Measurements from ENCODE around the gene PTPRN2. TPM values are rescaled to one million over a fixed set of nuclear protein-coding genes. Genes with fewer than 3 reads are reported as not detected.
"Not testable (repeated sequence)": the region's sequence is repeated elsewhere in the genome, so short reads cannot be mapped to it uniquely, and the experiment has no call there.

The PTPRN2 gene
- total RNA-seq, 1 donor from 2014 or later = 15.4 TPM

DNA sequence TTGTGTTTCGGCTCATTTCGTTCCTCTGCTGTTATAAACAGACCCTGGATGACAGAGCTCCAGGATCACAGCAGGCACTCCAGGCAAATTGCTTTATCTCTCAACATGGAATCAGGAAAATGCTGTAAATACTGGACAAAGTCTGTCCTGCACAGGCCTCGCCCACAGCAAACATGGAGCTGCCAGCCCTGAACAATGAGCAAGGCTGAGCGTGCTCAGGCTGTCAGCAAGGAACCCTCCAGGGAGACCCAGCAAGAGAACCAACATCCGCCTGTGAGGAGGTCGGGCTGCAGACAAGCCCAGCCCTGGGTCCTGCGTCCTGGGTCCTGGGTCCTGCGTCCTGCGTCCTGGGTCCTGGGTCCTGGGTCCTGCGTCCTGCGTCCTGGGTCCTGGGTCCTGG, 180.8 kb downstream of the PTPRN2 start:
- H3K27me3 Mint-ChIP-seq = no peaks in the 10 kb centered on the region
- no peak for DNase-seq (ENCODE audit: extremely low spot score, unreplicated experiment)
- TF ChIP-seq, protein P1, sequence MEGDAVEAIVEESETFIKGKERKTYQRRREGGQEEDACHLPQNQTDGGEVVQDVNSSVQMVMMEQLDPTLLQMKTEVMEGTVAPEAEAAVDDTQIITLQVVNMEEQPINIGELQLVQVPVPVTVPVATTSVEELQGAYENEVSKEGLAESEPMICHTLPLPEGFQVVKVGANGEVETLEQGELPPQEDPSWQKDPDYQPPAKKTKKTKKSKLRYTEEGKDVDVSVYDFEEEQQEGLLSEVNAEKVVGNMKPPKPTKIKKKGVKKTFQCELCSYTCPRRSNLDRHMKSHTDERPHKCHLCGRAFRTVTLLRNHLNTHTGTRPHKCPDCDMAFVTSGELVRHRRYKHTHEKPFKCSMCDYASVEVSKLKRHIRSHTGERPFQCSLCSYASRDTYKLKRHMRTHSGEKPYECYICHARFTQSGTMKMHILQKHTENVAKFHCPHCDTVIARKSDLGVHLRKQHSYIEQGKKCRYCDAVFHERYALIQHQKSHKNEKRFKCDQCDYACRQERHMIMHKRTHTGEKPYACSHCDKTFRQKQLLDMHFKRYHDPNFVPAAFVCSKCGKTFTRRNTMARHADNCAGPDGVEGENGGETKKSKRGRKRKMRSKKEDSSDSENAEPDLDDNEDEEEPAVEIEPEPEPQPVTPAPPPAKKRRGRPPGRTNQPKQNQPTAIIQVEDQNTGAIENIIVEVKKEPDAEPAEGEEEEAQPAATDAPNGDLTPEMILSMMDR (conservative IDR thresholded peaks at IDR 0.05) = no peak
- peaks cover 12% of the 10 kb centered on the region for H3K4me1 Mint-ChIP-seq (ENCODE audit: unreplicated experiment)
- no peaks in the 10 kb centered on the region for H3K36me3 Mint-ChIP-seq
- H3K4me3 Mint-ChIP-seq = peak overlapping the region; percentile 9
- peak overlapping the region; percentile 48 for H3K27ac Mint-ChIP-seq
- no peaks in the 10 kb centered on the region for H3K9me3 Mint-ChIP-seq

DNA sequence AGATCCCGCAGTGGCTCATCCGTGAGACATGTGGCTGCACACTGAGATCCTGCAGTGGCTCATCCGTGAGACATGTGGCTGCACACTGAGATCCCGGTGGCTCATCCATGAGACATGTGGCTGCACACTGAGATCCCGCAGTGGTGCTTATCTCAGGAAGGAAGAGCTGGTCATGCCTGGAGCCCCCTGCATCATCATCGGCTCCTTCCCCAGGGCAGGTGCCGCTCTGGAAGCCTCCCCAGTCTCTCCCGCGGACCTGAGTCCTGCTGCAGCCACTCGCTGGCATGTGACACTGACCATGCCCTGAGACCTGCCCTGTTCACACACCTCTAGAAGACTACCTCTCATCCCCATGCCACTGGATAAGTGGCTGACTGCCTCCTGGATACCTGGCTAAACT, 181.3 kb downstream of the PTPRN2 start:
- Mint-ChIP-seq H3K4me3 (peak overlapping the region; percentile 9), H3K27me3 (no peaks in the 10 kb centered on the region), H3K4me1 (ENCODE audit: unreplicated experiment) (peaks cover 16% of the 10 kb centered on the region), H3K36me3 (no peaks in the 10 kb centered on the region), H3K27ac (peak overlapping the region; percentile 48), H3K9me3 (no peaks in the 10 kb centered on the region)
- TF ChIP-seq, protein P1 (conservative IDR thresholded peaks at IDR 0.05) = no peak
- no peak for DNase-seq (ENCODE audit: extremely low spot score, unreplicated experiment)

DNA sequence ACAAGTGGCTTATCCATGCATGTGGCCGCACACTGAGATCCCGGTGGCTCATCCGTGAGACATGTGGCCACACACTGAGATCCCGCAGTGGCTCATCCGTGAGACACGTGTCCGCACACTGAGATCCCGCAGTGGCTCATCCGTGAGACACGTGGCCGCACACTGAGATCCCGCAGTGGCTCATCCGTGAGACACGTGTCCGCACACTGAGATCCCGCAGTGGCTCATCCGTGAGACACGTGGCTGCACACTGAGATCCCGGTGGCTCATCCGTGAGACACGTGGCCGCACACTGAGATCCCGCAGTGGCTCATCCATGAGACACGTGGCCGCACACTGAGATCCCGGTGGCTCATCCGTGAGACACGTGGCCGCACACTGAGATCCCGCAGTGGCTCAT, 181.9 kb downstream of the PTPRN2 start:
- not testable (repeated sequence) for H3K4me3 Mint-ChIP-seq; DNase-seq (ENCODE audit: extremely low spot score, unreplicated experiment); H3K9me3 Mint-ChIP-seq; H3K27me3 Mint-ChIP-seq; H3K27ac Mint-ChIP-seq; H3K36me3 Mint-ChIP-seq
- peaks cover 16% of the 10 kb centered on the region for H3K4me1 Mint-ChIP-seq (ENCODE audit: unreplicated experiment)

DNA sequence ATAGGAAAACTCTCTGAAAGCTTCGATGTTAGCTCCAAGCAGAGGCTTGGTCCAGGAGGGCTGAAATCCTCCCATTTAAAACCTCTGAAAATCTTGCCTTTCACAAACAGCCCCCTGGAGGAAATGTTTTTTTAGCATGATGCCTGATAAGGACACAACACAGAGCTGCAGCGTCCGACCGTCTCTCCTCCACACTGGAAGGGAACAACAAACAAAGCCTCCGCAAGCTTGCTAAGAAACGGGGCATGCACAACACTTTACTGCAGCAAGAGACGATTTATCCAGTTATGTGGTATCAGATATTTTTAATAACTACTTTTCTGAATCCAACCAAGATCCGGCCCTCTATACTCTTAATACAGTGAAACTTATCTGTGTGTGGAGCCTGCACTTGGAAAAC, 182.3 kb downstream of the PTPRN2 start:
- DNase-seq (ENCODE audit: extremely low spot score, unreplicated experiment) = no peak
- TF ChIP-seq, protein P1 (conservative IDR thresholded peaks at IDR 0.05) = no peak
- H3K4me3 Mint-ChIP-seq = no peak overlapping the region
- H3K36me3 Mint-ChIP-seq = no peaks in the 10 kb centered on the region
- H3K27ac Mint-ChIP-seq = no peak overlapping the region
- peaks cover 16% of the 10 kb centered on the region for H3K4me1 Mint-ChIP-seq (ENCODE audit: unreplicated experiment)
- H3K9me3 Mint-ChIP-seq = no peaks in the 10 kb centered on the region
- no peaks in the 10 kb centered on the region for H3K27me3 Mint-ChIP-seq

DNA sequence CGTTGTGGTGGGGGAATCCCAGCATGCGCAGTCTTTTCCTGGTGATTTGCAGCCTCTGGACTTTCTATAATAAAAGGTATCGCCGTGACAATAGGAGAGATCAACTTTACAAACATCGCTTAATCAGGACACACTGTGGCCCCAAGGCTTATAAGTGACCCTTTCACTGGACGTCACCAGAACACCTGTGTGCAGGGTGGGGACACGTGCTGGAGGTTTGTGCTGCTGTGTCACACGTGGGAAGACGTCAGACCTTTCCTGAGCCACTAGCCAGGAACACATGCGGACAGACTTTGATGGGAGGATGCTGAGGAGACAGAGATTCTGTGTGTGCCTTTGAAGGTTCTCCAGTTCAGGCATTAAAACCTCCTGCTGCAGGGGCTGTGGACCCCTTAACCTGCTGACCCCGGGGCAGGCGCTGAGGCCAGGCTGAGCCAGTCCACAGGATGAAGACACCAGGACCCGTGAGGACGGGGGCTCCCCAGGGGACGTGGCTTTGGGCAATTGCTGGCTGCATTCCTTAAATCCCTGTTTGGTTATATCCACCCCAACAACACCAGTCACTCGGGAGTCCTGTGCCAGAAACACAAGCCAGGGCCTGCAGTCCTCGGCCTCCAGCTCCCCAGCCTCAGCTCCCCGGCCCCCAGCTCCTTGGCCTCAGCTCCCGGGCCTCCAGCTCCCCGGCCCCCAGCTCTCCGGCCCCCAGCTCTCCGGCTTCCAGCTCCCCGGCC, 183.4 kb downstream of the PTPRN2 start:
- peaks cover 16% of the 10 kb centered on the region for H3K4me1 Mint-ChIP-seq (ENCODE audit: unreplicated experiment)
- H3K36me3 Mint-ChIP-seq = no peaks in the 10 kb centered on the region
- no peak overlapping the region for H3K27ac Mint-ChIP-seq
- no peaks in the 10 kb centered on the region for H3K9me3 Mint-ChIP-seq
- no peak for DNase-seq (ENCODE audit: extremely low spot score, unreplicated experiment)
- TF ChIP-seq, protein P1 (conservative IDR thresholded peaks at IDR 0.05) = no peak
- H3K27me3 Mint-ChIP-seq = no peaks in the 10 kb centered on the region
- H3K4me3 Mint-ChIP-seq = no peak overlapping the region

DNA sequence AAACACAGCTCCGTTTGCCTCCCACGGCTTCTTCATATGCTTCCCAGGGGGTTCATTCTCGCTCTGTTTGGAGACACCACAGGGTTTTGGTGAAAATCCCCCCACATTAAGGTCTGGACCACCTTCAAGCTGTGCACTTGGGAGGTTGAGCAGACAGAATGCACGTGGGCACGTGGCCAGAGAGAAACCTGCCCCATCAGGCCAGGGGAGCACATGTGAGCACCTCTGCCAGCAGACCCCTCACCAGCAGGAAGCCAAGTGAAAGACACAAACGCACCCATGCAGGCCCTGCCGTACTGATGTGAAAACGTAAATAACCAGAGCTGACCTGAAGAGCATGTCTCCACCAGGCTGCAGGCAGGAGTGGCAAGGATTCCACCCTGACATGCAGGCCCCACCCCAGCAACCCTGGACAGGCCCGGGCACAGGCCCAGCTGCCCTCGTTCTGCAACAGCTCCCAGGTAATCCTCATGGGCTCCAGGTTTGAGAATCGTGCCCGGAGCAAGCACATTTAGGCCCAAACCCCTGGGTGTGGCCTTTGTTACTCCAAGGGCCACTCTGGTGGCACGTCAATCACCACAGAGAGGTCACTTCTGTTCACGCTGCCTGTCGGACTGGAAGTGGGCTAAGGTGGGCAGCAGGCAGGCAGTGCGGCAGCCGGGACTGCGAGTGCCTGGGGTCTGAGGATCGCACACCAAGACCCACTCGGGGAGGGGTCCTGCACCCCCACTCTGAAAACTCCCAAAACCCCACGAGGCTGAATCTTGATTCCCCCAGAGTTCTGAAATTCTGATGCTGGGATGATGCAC, 184.4 kb downstream of the PTPRN2 start:
- Mint-ChIP-seq H3K4me3 (no peak overlapping the region), H3K27ac (no peak overlapping the region), H3K36me3 (no peaks in the 10 kb centered on the region), H3K9me3 (peaks cover 7% of the 10 kb centered on the region), H3K27me3 (no peaks in the 10 kb centered on the region), H3K4me1 (ENCODE audit: unreplicated experiment) (peaks cover 16% of the 10 kb centered on the region)
- TF ChIP-seq, protein P1 (conservative IDR thresholded peaks at IDR 0.05) = no peak
- DNase-seq (ENCODE audit: extremely low spot score, unreplicated experiment) = no peak

Data from type B pancreatic cell (in vitro differentiated cells).